Lung (tissue), 12 donors: ENCODE measurements around the gene LLPH. TPM values are rescaled to one million over a fixed set of nuclear protein-coding genes. Genes with fewer than 3 reads are reported as not detected.

Source experiments
- ATAC-seq: fragments of 200-7000 bp; cut with Tn5 transposase; one replicate; pipeline ENCODE4 v1.9.1; 2020; ENCODE audit warnings: moderate number of reproducible peaks; ENCODE audit not compliant: insufficient read depth, low FRiP score
- DNase-seq, 3 donors: peaks; one replicate each; pipeline ENCODE4 v3.0.0-alpha.2; 2013 to 2017
- H3K27ac ChIP-seq, 2 donors: one replicate each; pipeline ENCODE4 v1.5.1; 2013; ENCODE audit warnings: mild to moderate bottlenecking in 2 of 2, moderate library complexity in 2 of 2, control low read depth in 1 of 2, inconsistent platforms in 1 of 2, low read depth in 1 of 2, low read length in 1 of 2
- H3K27me3 ChIP-seq, 3 donors: one replicate each; pipeline ENCODE4 v1.5.1; 2013; ENCODE audit warnings: low read length in 2 of 3; ENCODE audit not compliant: control insufficient read depth in 3 of 3, insufficient read depth in 3 of 3
- H3K36me3 ChIP-seq, 4 donors: one replicate each; pipeline ENCODE4 v1.5.1; 2013; ENCODE audit warnings: low read length in 4 of 4, mild to moderate bottlenecking in 1 of 4, moderate library complexity in 1 of 4; ENCODE audit not compliant: control insufficient read depth in 4 of 4, insufficient read depth in 4 of 4
- H3K4me1 ChIP-seq, 5 donors: one replicate each; pipeline ENCODE4 v1.5.1; 2013; ENCODE audit warnings: low read length in 5 of 5, mild to moderate bottlenecking in 2 of 5, moderate library complexity in 1 of 5; ENCODE audit not compliant: control insufficient read depth in 5 of 5, insufficient read depth in 5 of 5
- H3K4me3 ChIP-seq: one replicate; pipeline ENCODE4 v1.5.1; 2013; ENCODE audit warnings: mild to moderate bottlenecking, control low read depth, moderate library complexity
- H3K9ac ChIP-seq, 2 donors: one replicate each; pipeline ENCODE4 v1.5.1; 2013; ENCODE audit warnings: low read length in 2 of 2, control low read depth in 1 of 2; ENCODE audit not compliant: insufficient read depth in 1 of 2
- H3K9me3 ChIP-seq, 4 donors: one replicate each; pipeline ENCODE4 v1.5.1; 2013; ENCODE audit warnings: low read length in 3 of 4, mild to moderate bottlenecking in 1 of 4, moderate library complexity in 1 of 4; ENCODE audit not compliant: control insufficient read depth in 4 of 4, insufficient read depth in 3 of 4
- WGBS, 2 donors: extraction: QIAGEN DNeasy Blood & Tissue Kit; methylation state at CpG; one replicate each; pipeline ENCODE4 v1.1.7; 2013; 5-methylcytosine and 5-hydroxymethylcytosine counted together
- polyA plus RNA-seq, 2 donors: library from polyadenylated mRNA; stranded (reverse); fragments of 200-250 nt; gene quantifications; one replicate each; pipeline ENCODE4 v1.2.1, GENCODE V29; 2013
- total RNA-seq, 2 donors: library from RNA; depleted of rRNA in 1 of 2; stranded (reverse); fragments of >200 nt in 1 of 2; gene quantifications; one replicate each; pipeline ENCODE4 v1.2.1, GENCODE V29; 2014 to 2021
- TF ChIP-seq, protein P1 (sequence below): IDR thresholded peaks from 2 replicates; pipeline ENCODE4 v1.5.1; 2012; ENCODE audit warnings: mild to moderate bottlenecking; ENCODE audit errors: control extremely low read depth, extremely low read depth
- donor health status: control.
- donor health status: control.
- donor health status: Bipolar disorder and iron deficiency.
- donor health status: healthy.
- donor health status: DM: yes; HTN: yes; CAD: no.

LLPH gene
- total and polyA plus RNA-seq, 4 donors: 7.9 to 25.9 (median 16.2) TPM

DNA sequence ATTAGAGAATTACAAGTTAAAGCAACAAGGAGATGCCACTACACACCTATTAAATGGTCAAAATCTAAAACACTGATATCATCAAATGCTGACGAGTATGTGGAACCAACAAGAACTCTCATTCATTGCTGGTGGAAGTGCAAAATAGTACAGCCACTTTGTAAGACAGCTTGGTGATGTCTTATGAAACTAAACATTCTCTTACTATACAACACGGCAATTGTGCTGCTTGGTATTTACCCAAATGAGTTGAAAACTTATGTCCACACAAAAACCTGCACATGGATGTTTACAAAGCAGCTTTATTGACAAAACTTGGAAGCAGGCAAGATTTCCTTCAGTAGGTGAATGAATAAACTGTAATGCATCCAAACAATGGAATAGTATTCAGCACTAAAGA lies 36.0 kb upstream of the LLPH start:
- peaks cover 0 to 8% (median 2%) of the 10 kb centered on the region in 4 donors for H3K36me3 ChIP-seq
- no peaks in the 10 kb centered on the region for H3K27me3 ChIP-seq
- WGBS, 2 donors: 88 to 92% methylated on average over 2 of the region's 2 CpGs
- TF ChIP-seq, protein P1, sequence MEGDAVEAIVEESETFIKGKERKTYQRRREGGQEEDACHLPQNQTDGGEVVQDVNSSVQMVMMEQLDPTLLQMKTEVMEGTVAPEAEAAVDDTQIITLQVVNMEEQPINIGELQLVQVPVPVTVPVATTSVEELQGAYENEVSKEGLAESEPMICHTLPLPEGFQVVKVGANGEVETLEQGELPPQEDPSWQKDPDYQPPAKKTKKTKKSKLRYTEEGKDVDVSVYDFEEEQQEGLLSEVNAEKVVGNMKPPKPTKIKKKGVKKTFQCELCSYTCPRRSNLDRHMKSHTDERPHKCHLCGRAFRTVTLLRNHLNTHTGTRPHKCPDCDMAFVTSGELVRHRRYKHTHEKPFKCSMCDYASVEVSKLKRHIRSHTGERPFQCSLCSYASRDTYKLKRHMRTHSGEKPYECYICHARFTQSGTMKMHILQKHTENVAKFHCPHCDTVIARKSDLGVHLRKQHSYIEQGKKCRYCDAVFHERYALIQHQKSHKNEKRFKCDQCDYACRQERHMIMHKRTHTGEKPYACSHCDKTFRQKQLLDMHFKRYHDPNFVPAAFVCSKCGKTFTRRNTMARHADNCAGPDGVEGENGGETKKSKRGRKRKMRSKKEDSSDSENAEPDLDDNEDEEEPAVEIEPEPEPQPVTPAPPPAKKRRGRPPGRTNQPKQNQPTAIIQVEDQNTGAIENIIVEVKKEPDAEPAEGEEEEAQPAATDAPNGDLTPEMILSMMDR: no peak
- ATAC-seq (no peak), DNase-seq (no peak)
- peaks cover 4 to 40% (median 15%) of the 10 kb centered on the region in 5 donors for H3K4me1 ChIP-seq
- H3K9me3 ChIP-seq: peaks cover 0 to 2% (median 0%) of the 10 kb centered on the region in 4 donors
- H3K27ac ChIP-seq: no peak overlapping the region
- H3K4me3 ChIP-seq: no peak overlapping the region
- H3K9ac ChIP-seq: no peak overlapping the region

DNA sequence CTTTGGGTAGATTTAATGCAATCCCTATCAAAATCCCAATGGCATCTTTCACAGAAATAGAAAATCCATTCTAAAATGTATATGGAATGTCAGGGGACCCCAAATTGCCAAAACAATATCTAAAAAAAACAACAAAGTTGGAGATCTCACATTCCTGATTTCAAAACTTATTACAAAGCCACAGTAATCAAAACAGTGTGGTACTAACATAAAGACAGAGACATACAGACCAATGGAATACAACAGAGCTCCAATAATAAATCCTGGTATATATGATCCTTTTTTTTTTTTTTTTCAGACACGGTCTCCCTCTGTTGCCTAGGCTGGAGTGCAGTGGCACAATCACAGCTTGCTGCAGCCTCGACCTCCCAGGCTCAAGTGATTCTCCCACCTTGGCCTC lies 34.6 kb upstream of the LLPH start:
- no peaks in the 10 kb centered on the region for H3K27me3 ChIP-seq
- 96 to 98% methylated on average over 2 of the region's 2 CpGs for WGBS, 2 donors
- H3K4me3 ChIP-seq: no peak overlapping the region
- no peak for ATAC-seq
- peaks cover 0 to 2% (median 0%) of the 10 kb centered on the region in 4 donors for H3K9me3 ChIP-seq
- TF ChIP-seq, protein P1: no peak
- H3K36me3 ChIP-seq: peaks cover 0 to 8% (median 4%) of the 10 kb centered on the region in 4 donors
- peaks cover 4 to 40% (median 15%) of the 10 kb centered on the region in 5 donors for H3K4me1 ChIP-seq
- DNase-seq: no peak
- no peak overlapping the region for H3K9ac ChIP-seq
- no peak overlapping the region for H3K27ac ChIP-seq

DNA sequence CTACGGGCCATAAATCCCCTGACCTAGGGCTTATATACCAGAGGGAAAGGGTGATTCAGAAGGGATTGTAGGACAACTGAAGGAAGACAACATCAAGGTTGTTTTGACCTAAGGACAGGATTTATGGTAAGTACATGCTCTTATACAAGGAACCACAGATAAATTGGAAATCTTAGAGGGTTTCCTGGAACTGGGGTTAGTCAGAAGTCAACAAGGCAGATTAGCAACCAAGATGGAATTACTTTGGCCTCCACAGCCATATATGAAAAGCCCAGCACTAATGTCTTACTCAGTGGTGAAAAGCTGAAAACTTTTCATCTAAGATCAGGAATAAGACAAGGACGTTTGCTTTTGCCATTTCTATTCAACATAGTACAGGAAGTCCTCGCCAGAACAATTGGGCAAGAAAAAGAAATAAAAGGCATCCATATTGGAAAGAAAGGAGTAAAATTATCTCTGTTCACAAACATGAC lies 33.8 kb upstream of the LLPH start:
- TF ChIP-seq, protein P1: no peak
- no peak overlapping the region for H3K4me3 ChIP-seq
- peaks cover 3 to 14% (median 6%) of the 10 kb centered on the region in 4 donors for H3K36me3 ChIP-seq
- no peak overlapping the region for H3K27ac ChIP-seq
- no peak overlapping the region for H3K9ac ChIP-seq
- H3K4me1 ChIP-seq: peaks cover 4 to 40% (median 15%) of the 10 kb centered on the region in 5 donors
- DNase-seq: no peak
- peaks cover 0 to 2% (median 0%) of the 10 kb centered on the region in 4 donors for H3K9me3 ChIP-seq
- ATAC-seq: no peak
- H3K27me3 ChIP-seq: no peaks in the 10 kb centered on the region
- 85 to 87% methylated on average over 3 of the region's 3 CpGs for WGBS, 2 donors

DNA sequence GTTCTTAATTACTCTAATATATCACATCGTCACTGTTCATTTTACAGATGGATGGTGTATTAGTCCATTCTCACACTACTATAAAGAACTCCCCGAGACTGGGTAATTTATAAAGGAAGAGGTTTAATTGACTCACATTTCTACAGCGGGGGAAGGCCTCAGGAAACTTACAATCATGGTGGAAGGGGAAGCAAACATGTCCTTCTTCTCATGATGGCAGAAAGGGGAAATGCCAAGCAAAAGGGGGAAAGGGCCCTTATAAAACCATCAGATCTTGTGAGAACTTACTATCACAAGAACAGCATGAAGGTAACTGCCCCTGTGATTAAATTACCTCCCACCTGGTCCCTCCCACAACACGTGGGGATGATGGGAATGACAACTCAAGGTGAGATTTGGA lies 32.7 kb upstream of the LLPH start:
- Histone ChIP-seq H3K36me3 (peaks cover 3 to 19% (median 11%) of the 10 kb centered on the region in 4 donors), H3K4me1 (peaks cover 4 to 36% (median 13%) of the 10 kb centered on the region in 5 donors), H3K27ac (no peak overlapping the region), H3K27me3 (no peaks in the 10 kb centered on the region), H3K9ac (no peak overlapping the region), H3K4me3 (no peak overlapping the region), H3K9me3 (peaks cover 0 to 2% (median 0%) of the 10 kb centered on the region in 4 donors)
- WGBS, 2 donors: 52 to 70% methylated on average over 4 of the region's 4 CpGs
- DNase-seq (no peak), ATAC-seq (no peak)
- TF ChIP-seq, protein P1: no peak
